Heart right ventricle (tissue), 16 donors: ENCODE data around the gene CPNE2. TPM values are rescaled to one million over a fixed set of nuclear protein-coding genes. Genes with fewer than 3 reads are reported as not detected.

ENCODE experiments used
- ATAC-seq, 8 donors: fragments of 200-7000 bp; cut with Tn5 transposase; one replicate each; pipeline ENCODE4 v1.9.1; 2020; ENCODE audit warnings: mild to moderate bottlenecking in 8 of 8, moderate library complexity in 8 of 8, moderate number of reproducible peaks in 1 of 8
- DNase-seq, 2 donors: peaks; one replicate each; pipeline ENCODE4 v3.0.0-alpha.2; 2020
- H3K27ac ChIP-seq, 10 donors: fragments of 200-600 bp; sonication (generic) in 2 of 10; one replicate each; pipeline versions ENCODE4 v1.5.0 to v1.8.0; 2020 to 2022; ENCODE audit warnings: mild to moderate bottlenecking in 3 of 10
- H3K27me3 ChIP-seq, 7 donors: fragments of 200-600 bp; one replicate each; pipeline ENCODE4 v1.8.0; 2021 to 2022; ENCODE audit warnings: mild to moderate bottlenecking in 2 of 7
- H3K36me3 ChIP-seq, 9 donors: fragments of 200-600 bp; sonication (generic) in 1 of 9; one replicate each; pipeline versions ENCODE4 v1.5.0 to v1.8.0; 2020 to 2022; ENCODE audit warnings: mild to moderate bottlenecking in 2 of 9
- H3K4me1 ChIP-seq, 9 donors: fragments of 200-600 bp; sonication (generic) in 1 of 9; one replicate each; pipeline versions ENCODE4 v1.5.0 to v1.8.0; 2020 to 2022; ENCODE audit warnings: mild to moderate bottlenecking in 4 of 9
- H3K4me3 ChIP-seq, 10 donors: fragments of 200-600 bp; sonication (generic) in 2 of 10; one replicate each; pipeline versions ENCODE4 v1.5.0 to v1.8.0; 2020 to 2022; ENCODE audit warnings: mild to moderate bottlenecking in 7 of 10, moderate library complexity in 2 of 10
- H3K9me3 ChIP-seq, 11 donors: fragments of 200-600 bp in 10 of 11; sonication (generic) in 2 of 11; one replicate each; pipeline versions ENCODE4 v1.5.0 to v1.8.0; 2013 to 2022; ENCODE audit warnings: mild to moderate bottlenecking in 2 of 11, control low read depth in 1 of 11, moderate library complexity in 1 of 11
- WGBS, 2 donors: extraction: QIAGEN DNeasy Blood & Tissue Kit; methylation state at CpG; one replicate each; pipeline ENCODE4 v1.1.7; 2013; ENCODE audit warnings: inconsistent platforms in 1 of 2; 5-methylcytosine and 5-hydroxymethylcytosine counted together
- intact Hi-C, 10 donors: fragments of 100-400 bp; cut with DNase I; formaldehyde crosslinking; loops; one replicate each; pipeline versions ENCODE4 v1.11.1 to v1.14.2; 2022
- polyA plus RNA-seq, 2 donors: library from polyadenylated mRNA; stranded (reverse); fragments of 200-250 nt; gene quantifications; one replicate each; pipeline ENCODE4 v1.2.3, GENCODE V29; 2013
- total RNA-seq, 10 donors: library from RNA; stranded (reverse); fragmentation: NEBNext Ultra II Directional in 3 of 10; extraction: Animal tissue kit (Norgen Biotek cat#: 25700) in 3 of 10; gene quantifications; one replicate each; pipeline versions ENCODE4 v1.2.1 to v1.2.4, GENCODE V29; 2021 to 2023
- TF ChIP-seq, protein P1 (sequence below), 9 donors: fragments of 200-600 bp; sonication (generic) in 2 of 9; IDR thresholded peaks; one replicate each; pipeline versions ENCODE4 v1.5.0 to v1.8.0; 2021 to 2022; ENCODE audit warnings: antibody characterized with exemption in 9 of 9, mild to moderate bottlenecking in 5 of 9, moderate library complexity in 1 of 9
- donor health status: Arrhythmogenic right ventricular cardiomyopathy.
- donor health status: ischemic (EF 13 %, LVEDD 7.1; RV severe dilation, severe dysfunction).
- donor health status: healthy with polysubstance abuse.
- donor health status: DM: no; HTN: yes; CAD: no.
- donor health status: DM: no; HTN: no; CAD: no.
- donor health status: ischemic (EF 25% LVEDD 6.9; RV normal size, moderate dysfunction).
- donor health status: ischemic (EF 25% LVEDD 5.7; RV mildly dilated, moderate dysfunction).
- donor health status: healthy.
- donor health status: DM: yes; HTN: yes; CAD: no.
- donor health status: Ischemic cardiomyopathy.
- donor health status: ischemic (EF 35%, LVEDD 5.7; RV mildly dilated, moderate dysfunction).
- donor health status: nonischemic (EF 11% LVEDD 7.7; RV severe dilation, severe dysfunction).
- donor health status: DM: yes; HTN: yes; CAD: no.
- donor health status: PGD.
- donor health status: ischemic (EF 29% LVEDD 5.4; RV normal size, mild dysfunction).
- donor health status: nonischemic (EF 23%, LVEDD 6.1; RV moderate dilation, normal function).

The CPNE2 gene
- total and polyA plus RNA-seq, 12 donors = 6.5 to 32.1 (median 11.0) TPM

GRCh38 chr16:57147381-57148221, 55.2 kb downstream of the CPNE2 start:
- Histone ChIP-seq H3K4me1 (peaks cover 14 to 94% (median 68%) of the 10 kb centered on the region in 9 donors), H3K27ac (peak overlapping the region in 9 of 10 donors; percentile 66 to 85 (median 78)), H3K36me3 (peaks cover 0 to 21% (median under 1%) of the 10 kb centered on the region in 9 donors), H3K9me3 (no peaks in the 10 kb centered on the region), H3K4me3 (peak overlapping the region in 2 of 10 donors; percentile 7 to 19), H3K27me3 (no peaks in the 10 kb centered on the region)
- TF ChIP-seq, protein P1, sequence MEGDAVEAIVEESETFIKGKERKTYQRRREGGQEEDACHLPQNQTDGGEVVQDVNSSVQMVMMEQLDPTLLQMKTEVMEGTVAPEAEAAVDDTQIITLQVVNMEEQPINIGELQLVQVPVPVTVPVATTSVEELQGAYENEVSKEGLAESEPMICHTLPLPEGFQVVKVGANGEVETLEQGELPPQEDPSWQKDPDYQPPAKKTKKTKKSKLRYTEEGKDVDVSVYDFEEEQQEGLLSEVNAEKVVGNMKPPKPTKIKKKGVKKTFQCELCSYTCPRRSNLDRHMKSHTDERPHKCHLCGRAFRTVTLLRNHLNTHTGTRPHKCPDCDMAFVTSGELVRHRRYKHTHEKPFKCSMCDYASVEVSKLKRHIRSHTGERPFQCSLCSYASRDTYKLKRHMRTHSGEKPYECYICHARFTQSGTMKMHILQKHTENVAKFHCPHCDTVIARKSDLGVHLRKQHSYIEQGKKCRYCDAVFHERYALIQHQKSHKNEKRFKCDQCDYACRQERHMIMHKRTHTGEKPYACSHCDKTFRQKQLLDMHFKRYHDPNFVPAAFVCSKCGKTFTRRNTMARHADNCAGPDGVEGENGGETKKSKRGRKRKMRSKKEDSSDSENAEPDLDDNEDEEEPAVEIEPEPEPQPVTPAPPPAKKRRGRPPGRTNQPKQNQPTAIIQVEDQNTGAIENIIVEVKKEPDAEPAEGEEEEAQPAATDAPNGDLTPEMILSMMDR (IDR thresholded peaks at IDR 0.05) = no peak
- intact Hi-C loops = loop anchor here in 3 of 10 donors (5.0 to 10.0 kb wide), 3 partner anchors 40 to 55 kb away; partner anchors contain the start of gene CPNE2 (in 2 of the 3)
- peak in 1 of 2 donors; percentile 61 for DNase-seq
- ATAC-seq = peak in 7 of 8 donors; percentile 19 to 69 (median 64)
- WGBS, 2 donors = 41 to 51% methylated on average over 14 of the region's 14 CpGs

DNA sequence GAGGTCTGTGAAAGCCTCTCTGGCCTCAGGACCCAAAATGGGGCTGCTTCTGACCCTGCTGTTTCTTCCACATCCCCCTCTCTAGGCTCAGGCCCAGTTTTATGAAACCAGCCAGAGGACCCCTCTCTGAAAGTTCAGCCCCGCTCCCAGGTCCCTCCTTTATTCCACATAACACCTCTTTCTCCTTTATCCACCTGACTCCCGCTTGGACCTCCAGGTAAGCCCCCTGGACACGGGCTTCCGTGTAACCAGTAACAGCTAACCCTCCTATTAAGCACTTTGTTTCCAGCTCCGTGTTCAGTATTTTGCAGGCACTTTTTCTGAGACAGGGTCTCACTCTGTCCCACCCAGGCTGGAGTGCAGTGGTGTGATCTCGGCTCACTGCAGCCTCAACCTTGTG, 56.1 kb downstream of the CPNE2 start:
- intact Hi-C loops = loop anchor here in 3 of 10 donors (5.0 to 10.0 kb wide), 3 partner anchors 41 to 56 kb away; partner anchors contain the start of gene CPNE2 (in 2 of the 3)
- 93 to 96% methylated on average over 6 of the region's 6 CpGs for WGBS, 2 donors
- peak overlapping the region; percentile 66 to 85 (median 78) for H3K27ac ChIP-seq
- peaks cover 14 to 86% (median 60%) of the 10 kb centered on the region in 9 donors for H3K4me1 ChIP-seq
- H3K4me3 ChIP-seq = no peak overlapping the region
- H3K9me3 ChIP-seq = no peaks in the 10 kb centered on the region
- DNase-seq = no peak
- H3K36me3 ChIP-seq = peaks cover 0 to 30% (median 9%) of the 10 kb centered on the region in 9 donors
- H3K27me3 ChIP-seq = no peaks in the 10 kb centered on the region
- ATAC-seq = no peak
- TF ChIP-seq, protein P1 (IDR thresholded peaks at IDR 0.05) = no peak

DNA sequence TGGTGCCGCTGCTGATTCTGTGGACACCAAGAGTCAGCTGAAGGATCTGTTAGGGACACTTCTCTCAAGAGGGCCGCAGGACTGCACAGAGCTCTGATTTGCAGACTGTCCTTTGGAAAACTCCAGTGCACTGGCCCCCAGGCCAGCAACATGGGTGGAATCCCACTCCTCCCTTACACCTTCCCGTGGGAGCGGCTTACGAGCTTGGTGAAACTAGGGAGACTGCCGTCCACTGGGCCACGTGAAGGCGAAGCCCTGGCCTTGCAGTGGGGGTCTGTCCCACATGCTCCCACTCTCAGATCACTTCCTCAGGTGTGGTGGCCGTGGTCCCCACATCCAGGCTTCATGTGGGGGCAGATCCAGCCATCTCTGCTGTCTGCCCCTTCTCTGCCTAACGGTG, 57.0 kb downstream of the CPNE2 start:
- H3K4me1 ChIP-seq = peaks cover 10 to 77% (median 52%) of the 10 kb centered on the region in 9 donors
- 95 to 98% methylated on average over 10 of the region's 10 CpGs for WGBS, 2 donors
- ATAC-seq (no peak), DNase-seq (no peak)
- H3K4me3 ChIP-seq = no peak overlapping the region
- TF ChIP-seq, protein P1 (IDR thresholded peaks at IDR 0.05) = no peak
- H3K9me3 ChIP-seq = no peaks in the 10 kb centered on the region
- peak overlapping the region in 8 of 10 donors; percentile 66 to 85 (median 78) for H3K27ac ChIP-seq
- intact Hi-C loops = loop anchor here in 3 of 10 donors (5.0 to 10.0 kb wide), 3 partner anchors 42 to 57 kb away; partner anchors contain the start of gene CPNE2 (in 2 of the 3)
- H3K36me3 ChIP-seq = peaks cover 0 to 39% (median 17%) of the 10 kb centered on the region in 9 donors
- no peaks in the 10 kb centered on the region for H3K27me3 ChIP-seq

DNA sequence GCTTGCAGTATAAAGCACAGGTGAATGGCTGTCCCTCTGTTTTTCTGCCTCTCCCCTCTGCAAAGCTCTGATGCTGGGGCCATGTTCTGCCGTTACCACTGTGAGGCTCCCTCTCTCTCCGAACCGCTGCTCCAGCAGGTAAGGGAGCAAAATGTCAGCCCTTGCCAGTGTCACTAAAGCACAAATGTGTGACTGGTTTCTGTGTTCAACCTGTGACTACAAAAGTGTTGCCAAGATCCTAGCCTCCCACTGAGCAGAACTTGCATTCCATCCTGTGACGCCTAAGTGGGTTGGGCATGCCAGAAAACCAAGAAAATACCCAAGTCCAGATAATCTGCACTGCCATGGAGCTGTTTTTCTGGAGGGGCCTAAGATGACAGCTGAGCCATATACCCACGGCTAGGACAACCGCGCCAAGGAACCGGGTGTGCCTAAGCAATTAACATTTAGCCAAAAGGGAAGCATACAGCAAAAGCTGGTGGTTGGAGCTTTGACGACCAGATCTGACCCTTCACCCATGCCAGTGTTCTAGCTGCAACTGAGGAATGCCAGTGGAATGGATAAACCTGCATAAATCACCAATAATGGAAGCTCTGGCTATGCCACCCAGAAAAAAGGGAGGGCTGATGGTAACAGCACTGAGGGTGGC, 58.4 kb downstream of the CPNE2 start:
- Histone ChIP-seq H3K4me3 (no peak overlapping the region), H3K4me1 (peaks cover 7 to 62% (median 38%) of the 10 kb centered on the region in 9 donors), H3K9me3 (no peaks in the 10 kb centered on the region), H3K27me3 (no peaks in the 10 kb centered on the region), H3K36me3 (peaks cover 0 to 53% (median 20%) of the 10 kb centered on the region in 9 donors), H3K27ac (peak overlapping the region in 2 of 10 donors; percentile 9 to 81)
- 88% methylated on average over 9 of the region's 9 CpGs for WGBS, 2 donors
- intact Hi-C loops = loop anchor here in 2 of 10 donors (5.0 to 10.0 kb wide), 3 partner anchors 46 to 286 kb away; partner anchors contain the start of genes CPNE2 (in 1 of the 2) and SLC12A3 (in 1 of the 2)
- DNase-seq (no peak), ATAC-seq (no peak)
- TF ChIP-seq, protein P1 (IDR thresholded peaks at IDR 0.05) = no peak
